ENCODE data around the gene IFRD2.
"Not testable (repeated sequence)": the region's sequence is repeated elsewhere in the genome, so short reads cannot be mapped to it uniquely, and the experiment has no call there.

The IFRD2 gene

DNA sequence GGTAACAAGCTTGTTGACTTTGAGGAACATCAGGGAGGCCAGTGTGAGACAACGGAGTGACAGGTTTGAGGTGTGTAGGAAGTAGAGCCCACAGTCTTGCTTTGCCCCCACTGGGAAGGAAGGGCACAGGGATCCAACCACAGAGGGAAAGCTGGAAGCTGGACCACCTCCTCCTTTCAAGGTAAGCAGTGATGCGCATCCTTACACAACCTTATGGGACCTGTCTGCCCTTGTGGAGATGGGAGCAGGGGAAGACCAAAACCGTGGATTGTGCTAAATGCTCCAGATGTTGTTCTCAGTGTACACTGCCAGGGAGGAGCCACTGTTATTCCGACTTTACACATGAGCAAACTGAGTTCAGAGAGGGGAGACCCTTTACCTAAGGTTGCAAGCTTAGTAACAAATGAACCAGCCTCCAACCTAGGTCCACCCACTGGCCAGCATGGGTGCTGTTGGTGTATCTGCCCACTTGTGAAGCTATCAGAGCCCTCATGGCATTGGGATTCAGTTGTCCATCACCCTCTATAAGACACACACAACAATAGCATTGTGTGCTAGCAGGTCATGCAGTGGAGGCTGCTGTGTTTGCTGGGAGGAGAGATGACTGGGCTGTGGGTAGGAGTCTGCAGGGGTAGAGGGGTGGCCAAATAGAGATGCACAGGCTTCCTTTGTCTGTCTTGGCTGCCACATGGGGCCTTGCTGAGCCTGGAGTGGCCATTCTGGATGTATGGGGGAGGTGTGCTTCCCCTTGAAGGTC, 13.9 kb downstream of the IFRD2 start:
- FAIRE-seq = no peak

DNA sequence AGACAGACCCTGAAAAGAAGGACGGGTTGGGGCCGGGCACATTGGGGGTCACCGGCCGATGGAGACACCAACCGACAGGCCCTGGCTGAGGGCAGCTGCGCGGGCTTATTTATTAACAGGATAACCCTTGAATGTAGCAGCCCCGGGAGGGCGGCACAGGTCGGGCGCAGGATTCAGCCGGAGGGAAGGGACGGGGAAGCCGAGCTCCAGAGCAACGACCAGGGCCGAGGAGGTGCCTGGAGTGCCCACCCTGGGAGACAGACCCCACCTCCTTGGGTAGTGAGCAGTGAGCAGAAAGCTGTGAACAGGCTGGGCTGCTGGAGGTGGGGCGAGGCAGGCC, 15.5 kb downstream of the IFRD2 start:
- FAIRE-seq = no peak

DNA sequence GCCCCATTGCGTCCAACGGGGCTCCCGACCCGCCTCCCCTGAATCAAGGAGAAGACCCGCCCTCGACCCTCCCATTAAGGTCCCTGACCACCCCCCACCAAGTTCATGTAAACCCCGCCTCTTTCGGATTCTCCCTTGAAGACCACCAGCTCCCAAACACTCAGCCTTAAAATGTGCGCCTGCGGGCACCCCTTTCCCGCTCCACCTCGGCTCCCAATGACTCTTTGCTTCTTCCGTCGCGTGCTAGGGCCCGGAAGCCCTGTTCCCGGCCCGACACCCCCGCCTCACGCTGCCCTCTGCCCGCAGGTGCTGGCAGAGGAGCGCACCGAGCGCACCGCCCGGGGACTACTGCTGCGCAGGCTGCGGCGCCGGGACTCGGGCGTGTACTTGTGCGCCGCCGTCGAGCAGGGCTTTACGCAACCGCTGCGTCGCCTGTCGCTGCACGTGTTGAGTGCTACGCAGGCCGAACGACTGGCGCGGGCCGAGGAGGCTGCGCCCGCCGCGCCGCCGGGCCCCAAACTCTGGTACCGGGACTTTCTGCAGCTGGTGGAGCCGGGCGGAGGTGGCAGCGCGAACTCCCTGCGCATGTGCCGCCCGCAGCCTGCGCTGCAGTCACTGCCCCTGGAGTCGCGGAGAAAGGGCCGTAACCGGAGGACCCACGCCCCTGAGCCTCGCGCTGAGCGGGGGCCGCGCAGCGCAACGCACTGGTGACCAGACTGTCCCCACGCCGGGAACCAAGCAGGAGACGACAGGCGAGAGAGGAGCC, 16.1 kb downstream of the IFRD2 start:
- FAIRE-seq = no peak

DNA sequence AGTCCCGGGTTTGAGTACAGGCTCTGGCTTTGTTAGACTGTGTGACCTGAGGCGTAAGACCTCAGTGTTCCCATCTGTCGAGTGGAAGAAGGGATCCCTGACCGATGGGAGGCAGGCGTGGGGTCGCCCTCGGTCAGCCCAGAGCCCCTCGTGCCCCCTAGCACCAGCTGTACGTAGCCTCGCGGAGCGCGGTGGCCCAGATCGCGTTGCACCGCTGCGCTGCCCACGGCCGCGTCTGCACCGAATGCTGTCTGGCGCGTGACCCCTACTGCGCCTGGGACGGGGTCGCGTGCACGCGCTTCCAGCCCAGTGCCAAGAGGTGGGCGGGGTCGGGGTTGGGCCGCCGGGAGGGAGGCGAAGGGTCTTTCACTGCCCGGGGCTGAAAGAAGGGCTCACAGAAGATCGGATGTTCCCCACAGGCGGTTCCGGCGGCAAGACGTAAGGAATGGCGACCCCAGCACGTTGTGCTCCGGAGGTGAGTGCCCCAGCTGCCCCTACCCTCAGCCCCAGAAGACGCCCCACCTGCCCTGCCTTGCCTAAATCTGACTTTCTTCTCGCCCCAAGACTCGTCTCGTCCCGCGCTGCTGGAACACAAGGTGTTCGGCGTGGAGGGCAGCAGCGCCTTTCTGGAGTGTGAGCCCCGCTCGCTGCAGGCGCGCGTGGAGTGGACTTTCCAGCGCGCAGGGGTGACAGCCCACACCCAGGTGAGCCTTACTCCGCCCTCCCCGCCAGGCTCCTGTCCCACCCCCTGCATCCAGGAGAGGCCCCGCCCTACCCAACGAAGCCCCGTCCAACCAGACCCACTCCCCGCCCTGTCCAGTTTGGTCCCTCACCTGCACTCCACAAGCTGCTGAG, 16.9 kb downstream of the IFRD2 start:
- FAIRE-seq = no peak

DNA sequence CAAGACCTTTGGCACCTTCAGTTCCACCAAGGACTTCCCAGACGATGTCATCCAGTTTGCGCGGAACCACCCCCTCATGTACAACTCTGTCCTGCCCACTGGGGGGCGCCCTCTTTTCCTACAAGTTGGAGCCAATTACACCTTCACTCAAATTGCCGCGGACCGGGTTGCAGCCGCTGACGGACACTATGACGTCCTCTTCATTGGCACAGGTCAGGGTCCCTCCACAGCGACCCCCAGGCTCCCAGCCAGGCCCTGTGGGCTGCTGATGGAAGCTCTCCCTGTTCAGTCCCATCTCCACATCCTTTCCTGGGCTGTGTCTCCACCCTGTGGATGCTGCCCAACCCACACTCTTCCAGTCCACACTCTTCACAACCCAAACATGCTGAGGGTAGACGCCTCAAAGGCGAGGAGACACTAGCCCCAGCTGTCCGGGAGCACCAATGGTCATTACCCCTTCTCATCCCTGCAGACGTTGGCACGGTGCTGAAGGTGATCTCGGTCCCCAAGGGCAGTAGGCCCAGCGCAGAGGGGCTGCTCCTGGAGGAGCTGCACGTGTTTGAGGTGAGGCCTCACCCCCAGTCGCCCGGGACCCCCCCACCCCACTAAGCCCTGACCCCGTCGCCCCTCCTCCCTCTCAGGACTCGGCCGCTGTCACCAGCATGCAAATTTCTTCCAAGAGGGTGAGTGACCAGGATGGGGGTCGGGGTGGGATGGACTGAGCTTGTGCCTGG, 17.7 kb downstream of the IFRD2 start:
- no peak for FAIRE-seq

DNA sequence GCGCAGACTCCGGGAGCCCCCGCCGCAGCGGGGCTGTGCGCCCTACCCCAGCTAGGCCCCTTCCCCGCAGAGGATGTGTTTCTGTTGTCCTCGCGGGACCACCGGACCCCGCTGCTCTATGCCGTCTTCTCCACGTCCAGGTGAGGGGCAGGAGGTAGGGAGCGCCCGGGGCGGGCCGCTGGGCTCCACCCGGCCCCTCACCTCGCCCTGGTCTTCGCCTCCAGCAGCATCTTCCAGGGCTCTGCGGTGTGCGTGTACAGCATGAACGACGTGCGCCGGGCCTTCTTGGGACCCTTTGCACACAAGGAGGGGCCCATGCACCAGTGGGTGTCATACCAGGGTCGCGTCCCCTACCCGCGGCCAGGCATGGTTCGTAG, 18.6 kb downstream of the IFRD2 start:
- FAIRE-seq = no peak

DNA sequence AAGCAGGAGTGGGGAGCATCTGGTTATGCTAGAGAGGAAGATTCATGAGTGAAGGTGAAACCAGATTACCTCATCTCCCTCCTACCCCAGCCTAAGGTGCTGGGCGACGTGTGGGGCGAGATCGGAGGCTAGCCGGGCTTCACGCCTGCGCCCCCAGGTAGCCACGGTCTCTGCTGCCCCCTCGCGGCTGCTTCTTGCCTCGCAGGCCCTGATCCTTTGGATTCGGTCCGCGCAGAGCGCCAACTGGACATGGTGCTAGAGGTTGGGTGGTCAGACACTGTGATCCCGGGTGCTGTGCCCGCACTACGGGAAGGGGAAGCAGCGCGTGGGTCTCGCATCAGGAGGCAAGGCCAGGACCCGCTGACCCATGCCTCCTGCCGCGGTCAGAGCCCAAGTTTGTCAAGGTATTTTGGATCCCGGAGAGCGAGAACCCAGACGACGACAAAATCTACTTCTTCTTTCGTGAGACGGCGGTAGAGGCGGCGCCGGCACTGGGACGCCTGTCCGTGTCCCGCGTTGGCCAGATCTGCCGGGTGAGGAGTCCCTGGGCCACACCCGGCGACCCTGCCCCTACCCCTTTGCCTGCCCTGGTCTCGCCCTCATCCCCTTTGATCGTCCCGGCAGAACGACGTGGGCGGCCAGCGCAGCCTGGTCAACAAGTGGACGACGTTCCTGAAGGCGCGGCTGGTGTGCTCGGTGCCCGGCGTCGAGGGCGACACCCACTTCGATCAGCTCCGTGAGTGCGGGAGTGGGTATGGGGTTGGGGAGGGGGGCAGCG, 19.1 kb downstream of the IFRD2 start:
- FAIRE-seq = no peak

DNA sequence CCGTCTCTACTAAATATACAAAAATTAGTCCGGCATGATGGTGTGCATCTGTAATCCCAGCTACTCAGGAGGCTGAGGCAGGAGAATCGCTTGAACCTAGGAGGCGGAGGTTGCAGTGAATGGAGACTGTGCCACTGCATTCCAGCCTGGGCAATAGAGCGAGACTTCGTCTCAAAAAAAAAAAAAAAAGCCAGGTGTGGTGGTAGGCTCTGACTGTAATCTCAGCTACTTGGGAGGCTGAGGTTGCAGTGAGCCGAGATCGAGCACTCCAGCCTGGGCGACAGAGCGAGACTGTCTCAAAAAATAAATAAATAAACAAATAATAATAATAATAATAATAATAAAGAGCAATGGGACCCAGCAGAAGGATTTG, 19.7 kb downstream of the IFRD2 start:
- FAIRE-seq = not testable (repeated sequence)

DNA sequence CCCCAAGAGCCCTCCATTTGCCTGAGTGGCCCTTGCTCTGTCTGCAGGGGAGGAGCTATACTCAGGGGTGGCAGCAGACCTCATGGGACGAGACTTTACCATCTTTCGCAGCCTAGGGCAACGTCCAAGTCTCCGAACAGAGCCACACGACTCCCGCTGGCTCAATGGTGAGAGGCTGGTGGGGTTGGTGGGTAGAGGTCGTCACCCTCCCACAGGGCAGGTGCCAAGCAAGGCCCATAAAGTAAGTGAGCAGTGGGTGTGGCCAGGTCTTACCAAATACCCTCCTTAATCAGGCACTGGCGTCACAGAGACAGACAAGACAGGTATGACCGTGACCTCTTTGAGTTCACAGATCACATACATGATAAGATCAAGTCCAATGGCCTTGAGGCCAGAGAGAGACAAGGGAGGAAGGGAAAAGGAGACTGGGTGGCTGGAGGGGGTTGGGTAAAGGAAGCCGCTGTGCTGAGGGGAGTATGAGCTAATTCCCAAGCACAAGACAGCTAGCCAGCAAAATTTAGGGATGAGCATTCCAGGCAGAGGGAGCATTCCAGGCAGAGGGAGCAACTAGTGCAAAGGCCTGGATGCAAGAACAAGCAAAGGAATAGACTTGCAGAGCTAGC, 20.8 kb downstream of the IFRD2 start:
- no peak for FAIRE-seq

DNA sequence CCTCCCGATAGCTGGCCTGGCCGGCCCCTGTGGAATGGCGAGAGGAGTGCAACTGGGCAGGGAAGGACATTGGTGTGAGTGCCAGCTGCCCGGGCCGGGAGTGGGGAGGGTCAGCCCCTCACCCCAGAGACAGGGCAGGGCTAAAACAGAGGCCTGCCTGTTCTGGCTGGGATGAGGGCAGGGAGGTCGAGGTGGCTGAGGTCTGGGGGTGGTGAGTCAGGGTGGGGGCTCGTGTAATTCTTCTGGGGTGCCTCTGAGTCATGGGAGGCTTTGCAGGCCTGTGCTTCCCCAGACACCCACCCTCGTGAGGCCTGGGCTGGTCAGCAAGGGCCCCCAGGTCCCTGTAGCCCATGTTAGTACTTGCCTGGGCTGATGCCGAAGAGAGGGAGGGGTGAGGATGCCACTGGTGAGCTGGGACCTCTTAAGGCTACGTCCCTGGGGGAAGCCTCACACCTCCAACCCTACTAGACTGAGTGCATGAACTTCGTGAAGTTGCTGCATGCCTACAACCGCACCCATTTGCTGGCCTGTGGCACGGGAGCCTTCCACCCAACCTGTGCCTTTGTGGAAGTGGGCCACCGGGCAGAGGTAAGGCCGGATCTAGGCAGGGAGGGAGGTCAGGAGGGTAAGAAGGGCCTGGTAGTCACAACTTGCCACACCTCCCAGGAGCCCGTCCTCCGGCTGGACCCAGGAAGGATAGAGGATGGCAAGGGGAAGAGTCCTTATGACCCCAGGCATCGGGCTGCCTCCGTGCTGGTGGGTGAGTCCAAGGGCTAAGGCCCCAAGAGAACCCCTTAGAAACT, 21.6 kb downstream of the IFRD2 start:
- no peak for FAIRE-seq

DNA sequence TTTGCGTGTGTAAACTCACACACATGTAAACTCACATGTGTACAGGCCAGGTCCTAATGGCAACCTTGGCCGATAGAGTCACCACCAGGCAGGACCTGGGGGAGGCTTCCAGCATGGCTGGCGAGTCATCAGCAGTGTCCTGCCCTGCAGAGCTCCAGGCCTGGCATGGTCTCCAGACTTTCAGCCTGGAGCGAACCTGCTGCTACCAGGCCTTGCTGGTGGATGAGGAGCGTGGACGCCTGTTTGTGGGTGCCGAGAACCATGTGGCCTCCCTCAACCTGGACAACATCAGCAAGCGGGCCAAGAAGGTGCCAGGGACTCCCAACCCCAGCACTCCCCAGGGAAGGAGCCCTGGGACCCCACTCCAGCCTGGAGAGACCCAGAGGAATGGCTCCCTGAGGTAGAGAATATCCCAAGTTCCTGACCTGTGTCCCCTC, 22.2 kb downstream of the IFRD2 start:
- FAIRE-seq = no peak

DNA sequence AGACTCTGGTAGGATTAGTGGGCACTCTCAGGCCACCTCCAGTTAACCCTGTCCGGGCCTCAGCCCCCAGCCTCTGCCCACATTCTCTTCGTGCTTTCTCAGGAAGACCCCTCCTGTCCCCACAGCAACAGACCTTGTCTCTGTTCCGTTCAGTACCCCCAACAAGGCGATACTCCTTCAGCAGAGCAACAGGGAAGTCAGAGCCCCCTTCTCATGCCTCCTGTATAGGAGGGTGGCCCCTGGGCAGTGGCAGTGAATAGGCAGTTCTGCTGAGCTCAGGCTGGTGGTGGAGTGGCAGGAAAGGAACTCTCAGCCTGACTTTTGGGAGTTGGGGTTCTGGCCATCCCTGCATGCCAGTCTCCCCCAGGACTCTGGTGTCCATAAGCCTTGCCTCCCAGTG, 22.8 kb downstream of the IFRD2 start:
- no peak for FAIRE-seq

DNA sequence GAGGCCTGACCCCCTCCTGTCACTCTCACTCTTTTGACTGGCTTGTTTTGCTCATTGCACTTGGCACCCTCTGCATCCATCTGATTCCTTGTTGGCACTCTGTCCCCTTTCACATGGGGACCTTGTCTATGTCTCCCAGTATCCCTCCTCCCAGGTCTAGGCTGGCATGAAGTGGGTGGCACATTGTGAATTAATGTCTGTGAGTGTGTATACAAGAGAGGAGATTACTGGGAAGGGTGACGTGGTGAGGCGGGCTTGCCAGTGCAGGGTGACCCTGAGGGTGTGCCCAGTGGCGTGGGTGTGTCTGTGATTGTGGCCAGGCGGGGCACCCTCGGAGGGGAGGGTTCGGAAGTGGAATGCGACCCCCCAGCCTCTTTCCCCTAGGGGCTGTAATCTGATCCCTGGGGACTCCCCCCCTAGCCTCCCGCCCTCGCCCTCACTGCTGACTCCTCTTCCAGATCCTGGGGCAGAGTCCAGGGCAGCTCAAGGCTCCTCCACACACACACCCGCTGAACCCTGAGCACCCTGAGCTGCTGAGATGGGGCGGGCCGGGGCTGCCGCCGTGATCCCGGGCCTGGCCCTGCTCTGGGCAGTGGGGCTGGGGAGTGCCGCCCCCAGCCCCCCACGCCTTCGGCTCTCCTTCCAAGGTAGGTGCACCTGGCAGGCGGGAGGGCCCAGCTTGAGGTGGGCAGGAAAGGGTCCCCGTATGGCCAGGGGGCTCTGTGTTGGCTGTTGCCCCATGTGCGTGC, 23.4 kb downstream of the IFRD2 start, which contains the start of gene SEMA3B:
SEMA3B (plus strand) TSS at position 445 of the 749 bp plus-strand sequence; CDS start at position 539, 94 bp downstream.
- no peak for FAIRE-seq

DNA sequence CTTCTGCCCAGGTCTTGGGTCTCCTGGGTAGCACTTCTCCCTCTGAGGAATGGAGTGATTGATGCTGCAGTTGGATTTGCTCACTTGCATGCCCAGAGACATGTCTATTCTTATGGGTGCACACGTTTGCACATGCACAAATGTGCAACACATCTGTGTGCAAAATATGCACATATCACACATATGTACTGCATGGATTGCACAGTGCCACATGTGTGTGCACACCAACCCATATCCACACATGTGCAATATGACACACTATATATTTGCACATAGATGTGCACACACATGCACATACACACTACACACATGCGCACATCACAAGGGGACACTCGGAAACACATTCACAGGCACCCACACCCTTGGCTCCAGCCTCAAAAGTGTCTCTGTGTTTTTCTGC, 24.0 kb downstream of the IFRD2 start:
- no peak for FAIRE-seq

DNA sequence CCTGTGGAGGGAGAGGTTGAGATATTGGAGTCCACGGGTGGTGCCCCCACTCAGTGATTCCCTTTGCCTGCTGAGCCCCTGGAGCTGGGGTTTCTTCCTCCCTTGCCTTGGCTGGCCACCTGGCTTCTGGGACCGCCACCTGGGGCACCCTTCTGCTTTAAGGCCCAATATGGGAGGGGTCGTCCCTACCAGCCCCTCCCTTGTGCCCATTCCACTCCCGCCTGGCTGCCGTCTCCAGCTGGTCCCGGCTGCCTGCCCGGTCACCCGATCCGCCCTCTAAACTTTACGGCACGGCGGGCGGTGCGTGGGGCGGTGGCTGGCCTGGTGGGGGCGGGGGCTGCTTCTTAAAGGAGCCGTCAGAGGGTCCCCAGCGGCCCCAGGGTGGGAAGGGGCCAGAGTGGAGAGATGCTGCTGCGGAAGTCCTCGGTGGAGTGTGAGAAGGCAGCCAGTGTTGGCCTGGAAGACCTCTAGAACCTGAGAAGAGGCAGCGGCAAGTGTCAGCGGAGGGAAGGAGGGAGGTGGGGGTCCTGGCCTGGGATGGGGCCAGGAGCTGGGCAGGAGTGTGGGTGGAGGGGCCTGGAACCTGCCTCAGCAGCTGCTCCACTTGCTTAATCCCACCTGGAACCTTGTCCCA, 24.8 kb downstream of the IFRD2 start:
- no peak for FAIRE-seq

DNA sequence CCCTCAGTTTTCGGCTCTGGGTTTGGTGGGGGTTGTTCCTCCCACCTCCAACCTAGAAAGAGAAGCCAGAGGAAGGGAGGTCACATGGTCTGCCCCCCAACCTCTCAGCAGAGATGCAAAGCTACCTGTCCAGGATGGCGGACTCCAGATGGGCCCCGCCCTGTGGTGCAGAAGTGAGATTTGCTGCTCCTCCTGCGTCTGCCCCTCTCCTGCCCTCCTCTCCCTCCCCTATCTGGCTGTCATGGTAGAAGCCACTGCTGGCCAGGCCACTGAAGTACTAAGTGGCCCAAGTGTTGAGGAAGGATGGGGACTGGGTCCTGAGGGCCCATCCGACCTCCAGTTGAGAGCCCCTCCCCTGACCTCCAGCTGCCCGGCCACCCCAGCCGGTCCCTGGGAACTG, 25.4 kb downstream of the IFRD2 start:
- no peak for FAIRE-seq

DNA sequence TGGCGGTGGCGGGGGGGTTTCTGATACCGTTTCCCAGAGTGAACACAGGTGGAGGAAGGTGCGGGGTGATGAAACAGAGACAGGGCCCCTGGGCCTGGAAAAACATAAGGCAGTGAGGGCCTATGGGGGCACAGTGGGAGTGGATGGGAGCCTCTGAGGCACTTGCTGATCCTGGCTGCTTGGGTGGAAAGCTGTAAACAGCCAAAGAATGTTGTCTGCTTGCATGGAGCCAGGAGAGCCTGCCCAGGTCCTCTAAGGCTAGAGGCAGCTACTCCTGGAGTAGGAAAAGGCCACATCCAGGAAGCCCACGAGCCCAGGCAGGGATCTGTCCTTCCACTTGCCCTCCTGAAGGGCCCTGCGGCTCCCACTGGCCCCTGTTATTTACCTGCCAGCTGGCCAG, 26.2 kb downstream of the IFRD2 start:
- no peak for FAIRE-seq

DNA sequence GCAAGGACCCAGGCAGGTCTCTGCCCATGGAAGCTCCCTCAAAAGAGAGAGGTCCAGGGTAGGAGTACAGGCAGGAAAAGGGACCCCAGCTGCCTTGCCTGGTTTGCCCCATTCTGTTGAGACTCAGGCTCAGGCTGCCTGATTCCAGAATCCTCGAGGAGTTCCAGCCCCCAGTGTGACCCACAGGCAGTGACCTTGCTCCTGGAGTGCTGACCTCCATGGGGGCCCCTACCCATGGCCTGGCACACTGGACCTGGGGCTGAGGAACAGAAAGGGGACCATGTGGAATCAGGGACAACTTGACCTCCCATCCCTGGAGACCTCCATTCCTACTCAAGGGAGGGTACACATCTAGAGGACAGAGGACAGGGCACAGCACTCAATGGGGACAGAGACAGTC, 26.7 kb downstream of the IFRD2 start:
- FAIRE-seq = no peak

DNA sequence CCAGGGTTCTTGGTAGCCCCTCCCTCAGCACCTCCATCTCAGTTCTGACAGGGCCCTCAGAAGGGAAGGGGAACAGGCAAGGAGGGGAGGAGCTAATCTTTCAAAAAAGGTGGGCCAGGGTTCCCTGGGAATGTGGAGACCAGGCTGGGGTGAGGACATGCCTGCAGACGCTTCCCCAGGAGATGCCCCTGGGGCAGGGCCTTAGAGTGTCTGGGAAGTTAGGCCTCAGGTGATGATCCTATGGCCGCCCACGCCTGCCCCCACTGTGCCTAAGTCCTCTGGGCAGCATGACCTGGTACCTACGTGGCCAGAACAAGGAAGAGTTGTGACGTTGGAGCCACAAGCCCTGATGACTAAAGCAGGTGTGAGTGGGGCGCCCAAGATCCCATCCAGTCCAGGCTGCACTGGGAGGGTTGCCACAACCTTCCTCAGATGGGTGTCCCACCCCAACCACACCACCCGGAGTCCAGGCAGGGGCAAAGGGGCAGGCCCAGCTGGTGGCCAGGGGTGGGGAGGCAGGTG, 27.2 kb downstream of the IFRD2 start:
- FAIRE-seq = no peak
